Thymus (tissue), 11 donors: Measurements from ENCODE around the gene MYO5C. TPM values are rescaled to one million over a fixed set of nuclear protein-coding genes. Genes with fewer than 3 reads are reported as not detected.

Experiments used
- DNase-seq, 9 donors: peaks; one replicate each; pipeline ENCODE4 v3.0.0-alpha.2; 2013; ENCODE audit warnings: low spot score in 9 of 9, low read depth in 6 of 9, missing footprints in 1 of 9
- H3K27ac ChIP-seq, 2 donors: one replicate each; pipeline ENCODE4 v1.5.1; 2013; ENCODE audit warnings: control low read depth in 1 of 2, low read depth in 1 of 2, low read length in 1 of 2, mild to moderate bottlenecking in 1 of 2, moderate library complexity in 1 of 2
- H3K27me3 ChIP-seq, 2 donors: one replicate each; pipeline ENCODE4 v1.5.1; 2013; ENCODE audit warnings: low read length in 1 of 2; ENCODE audit not compliant: control insufficient read depth in 2 of 2, insufficient read depth in 1 of 2
- H3K36me3 ChIP-seq, 2 donors: one replicate each; pipeline ENCODE4 v1.5.1; 2013; ENCODE audit warnings: low read length in 1 of 2, mild to moderate bottlenecking in 1 of 2, moderate library complexity in 1 of 2; ENCODE audit not compliant: control insufficient read depth in 2 of 2, insufficient read depth in 2 of 2
- H3K4me1 ChIP-seq, 2 donors: one replicate each; pipeline ENCODE4 v1.5.1; 2013; ENCODE audit warnings: low read length in 2 of 2; ENCODE audit not compliant: control insufficient read depth in 2 of 2, insufficient read depth in 2 of 2
- H3K4me3 ChIP-seq, 2 donors: one replicate each; pipeline ENCODE4 v1.5.1; 2013; ENCODE audit warnings: low read length in 2 of 2, control low read depth in 1 of 2, mild to moderate bottlenecking in 1 of 2
- H3K9me3 ChIP-seq, 2 donors: one replicate each; pipeline ENCODE4 v1.5.1; 2013; ENCODE audit warnings: low read length in 1 of 2, mild to moderate bottlenecking in 1 of 2; ENCODE audit not compliant: control insufficient read depth in 2 of 2, insufficient read depth in 1 of 2
- WGBS: extraction: QIAGEN DNeasy Blood & Tissue Kit; methylation state at CpG from one replicate; pipeline ENCODE4 v1.1.7; 2013; 5-methylcytosine and 5-hydroxymethylcytosine counted together
- polyA plus RNA-seq: library from polyadenylated mRNA; stranded (reverse); fragments of 200-250 nt; gene quantifications from one replicate; pipeline ENCODE4 v1.2.3, GENCODE V29; 2013
- total RNA-seq: library from RNA; stranded (reverse); fragments of 120-200 nt; gene quantifications from one replicate; pipeline ENCODE4 v1.2.4, GENCODE V29; 2013
- donor health status: healthy.

Gene MYO5C
- total and polyA plus RNA-seq, 2 donors, result 3.0 to 3.2 TPM

GRCh38 chr15:52220251-52220650 lies 75.4 kb downstream of the MYO5C start:
- peak overlapping the region in 1 of 2 donors; percentile 85 for H3K27ac ChIP-seq
- H3K36me3 ChIP-seq, result no peaks in the 10 kb centered on the region
- no peak for DNase-seq
- no peak overlapping the region for H3K4me3 ChIP-seq
- H3K9me3 ChIP-seq, result no peaks in the 10 kb centered on the region
- H3K4me1 ChIP-seq, result peaks cover 10 to 28% of the 10 kb centered on the region in 2 donors
- H3K27me3 ChIP-seq, result no peaks in the 10 kb centered on the region
- WGBS, result 97% methylated on average over 6 of the region's 6 CpGs

- WGBS, result 99% methylated on average over 4 of the region's 4 CpGs
- Histone ChIP-seq H3K27ac (no peak overlapping the region), H3K36me3 (no peaks in the 10 kb centered on the region), H3K4me1 (peaks cover 10 to 28% of the 10 kb centered on the region in 2 donors), H3K9me3 (no peaks in the 10 kb centered on the region), H3K27me3 (no peaks in the 10 kb centered on the region), H3K4me3 (no peak overlapping the region)
- DNase-seq, result no peak
These were observed 76.8 kb downstream of the MYO5C start for GRCh38 chr15:52218816-52219215.

DNA sequence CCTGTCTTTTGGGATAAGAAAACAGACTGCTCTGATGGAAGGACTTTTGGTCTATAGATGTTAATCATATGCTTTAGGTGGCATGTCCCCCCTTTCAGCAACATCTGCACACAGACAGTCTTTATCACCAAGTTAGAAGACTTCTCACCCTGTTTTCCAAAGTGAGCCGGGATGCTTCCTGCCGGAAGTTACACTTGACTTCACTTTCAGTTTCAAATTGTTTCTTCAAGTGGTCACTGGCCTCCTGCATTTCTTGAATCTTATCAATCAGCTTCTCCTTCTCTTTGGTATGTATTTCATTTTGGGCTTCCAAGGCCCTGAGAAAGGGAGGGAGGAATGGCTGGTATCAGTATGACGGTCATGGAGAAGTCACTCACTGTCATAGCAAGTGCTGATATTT lies 77.2 kb downstream of the MYO5C start:
- H3K4me3 ChIP-seq, result no peak overlapping the region
- H3K36me3 ChIP-seq, result no peaks in the 10 kb centered on the region
- H3K4me1 ChIP-seq, result peaks cover 10 to 27% of the 10 kb centered on the region in 2 donors
- no peak for DNase-seq
- no peaks in the 10 kb centered on the region for H3K9me3 ChIP-seq
- no peaks in the 10 kb centered on the region for H3K27me3 ChIP-seq
- no peak overlapping the region for H3K27ac ChIP-seq
- WGBS, result 98% methylated on average over 3 of the region's 3 CpGs

- Histone ChIP-seq H3K27ac (no peak overlapping the region), H3K4me1 (peaks cover 10 to 17% of the 10 kb centered on the region in 2 donors), H3K27me3 (no peaks in the 10 kb centered on the region), H3K4me3 (no peak overlapping the region), H3K9me3 (no peaks in the 10 kb centered on the region), H3K36me3 (no peaks in the 10 kb centered on the region)
- peak in 1 of 9 donors; percentile 42 for DNase-seq
- 93% methylated on average over 10 of the region's 10 CpGs for WGBS
These were observed 78.4 kb downstream of the MYO5C start for GRCh38 chr15:52217186-52217585.

DNA sequence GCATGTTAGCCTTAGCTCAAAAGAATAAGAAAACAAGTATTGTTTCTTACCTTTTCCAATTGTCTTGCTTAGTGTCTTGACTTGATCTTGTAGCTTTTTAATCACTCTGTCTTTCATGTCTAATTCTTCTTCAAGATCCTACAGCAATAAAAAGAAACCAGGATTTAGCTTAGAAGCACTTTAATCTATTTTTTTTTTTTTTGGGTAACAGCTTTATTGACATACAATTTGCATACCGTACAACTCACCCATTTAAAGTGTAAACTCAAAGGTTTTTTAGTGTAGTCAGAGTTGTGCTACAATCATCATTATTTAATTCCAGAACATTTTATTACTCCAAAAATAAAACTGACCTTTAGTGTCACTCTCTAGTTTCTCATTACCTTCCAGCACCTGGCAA lies 81.1 kb downstream of the MYO5C start:
- no peak for DNase-seq
- no peak overlapping the region for H3K4me3 ChIP-seq
- no peaks in the 10 kb centered on the region for H3K9me3 ChIP-seq
- WGBS, result 92% methylated on average over 1 of the region's 1 CpG
- H3K27ac ChIP-seq, result no peak overlapping the region
- H3K36me3 ChIP-seq, result no peaks in the 10 kb centered on the region
- no peaks in the 10 kb centered on the region for H3K27me3 ChIP-seq
- H3K4me1 ChIP-seq, result no peaks in the 10 kb centered on the region

GRCh38 chr15:52213206-52213605 lies 82.4 kb downstream of the MYO5C start:
- H3K9me3 ChIP-seq, result no peaks in the 10 kb centered on the region
- H3K4me1 ChIP-seq, result no peaks in the 10 kb centered on the region
- 97% methylated on average over 3 of the region's 3 CpGs for WGBS
- H3K27me3 ChIP-seq, result no peaks in the 10 kb centered on the region
- no peak overlapping the region for H3K27ac ChIP-seq
- no peak for DNase-seq
- no peak overlapping the region for H3K4me3 ChIP-seq
- no peaks in the 10 kb centered on the region for H3K36me3 ChIP-seq

GRCh38 chr15:52208306-52208946 lies 87.2 kb downstream of the MYO5C start:
- peaks cover 0 to 5% of the 10 kb centered on the region in 2 donors for H3K36me3 ChIP-seq
- DNase-seq, result peak in 7 of 9 donors; percentile 37 to 81 (median 61)
- H3K4me3 ChIP-seq, result no peak overlapping the region
- no peaks in the 10 kb centered on the region for H3K9me3 ChIP-seq
- H3K4me1 ChIP-seq, result no peaks in the 10 kb centered on the region
- no peaks in the 10 kb centered on the region for H3K27me3 ChIP-seq
- 88% methylated on average over 2 of the region's 2 CpGs for WGBS
- no peak overlapping the region for H3K27ac ChIP-seq

DNA sequence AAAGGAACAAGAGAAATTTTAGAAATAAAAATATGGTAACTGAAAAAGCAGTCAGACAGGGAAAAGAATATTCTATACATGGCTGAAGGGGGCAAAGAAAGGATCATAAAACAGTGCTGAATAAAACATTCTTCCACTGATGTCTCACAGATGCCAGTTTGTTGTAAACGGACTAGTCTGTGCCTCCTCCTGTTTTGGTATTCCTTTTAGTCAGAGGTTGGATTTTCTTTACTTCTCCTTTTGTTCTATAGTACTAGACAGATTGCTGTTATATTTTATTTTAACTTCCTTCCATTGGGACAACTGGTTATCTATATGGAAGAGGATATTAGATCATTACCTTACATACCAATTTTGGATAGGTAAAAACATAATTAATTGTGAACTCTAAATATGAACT lies 88.4 kb downstream of the MYO5C start:
- WGBS, result 63% methylated on average over 1 of the region's 1 CpG
- Histone ChIP-seq H3K4me1 (no peaks in the 10 kb centered on the region), H3K27me3 (no peaks in the 10 kb centered on the region), H3K27ac (no peak overlapping the region), H3K4me3 (no peak overlapping the region), H3K36me3 (peaks cover 0 to 5% of the 10 kb centered on the region in 2 donors), H3K9me3 (no peaks in the 10 kb centered on the region)
- DNase-seq, result no peak

DNA sequence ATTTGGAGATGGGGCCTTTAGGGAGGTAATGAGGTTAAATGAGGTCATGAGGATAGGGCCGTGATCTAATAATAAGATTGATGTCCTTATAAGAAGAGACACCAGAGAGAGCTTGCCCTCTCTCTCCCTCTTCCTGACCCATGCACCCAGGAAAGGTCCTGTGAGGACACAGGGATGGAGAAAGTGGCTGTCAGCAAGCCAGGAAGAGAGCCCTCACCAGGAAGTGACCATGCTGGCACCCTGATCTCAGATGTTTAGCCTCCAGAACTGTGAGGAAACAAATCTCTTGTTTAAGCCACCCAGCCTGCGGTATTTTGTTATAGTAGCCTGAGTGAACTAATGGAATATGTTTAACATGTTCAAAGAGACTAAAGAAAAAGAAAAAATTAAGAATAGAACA lies 89.2 kb downstream of the MYO5C start:
- Histone ChIP-seq H3K36me3 (peaks cover 0 to 5% of the 10 kb centered on the region in 2 donors), H3K27ac (no peak overlapping the region), H3K4me3 (no peak overlapping the region), H3K27me3 (no peaks in the 10 kb centered on the region), H3K9me3 (no peaks in the 10 kb centered on the region), H3K4me1 (no peaks in the 10 kb centered on the region)
- WGBS, result 97% methylated on average over 2 of the region's 2 CpGs
- no peak for DNase-seq
